Ureter (tissue), 1 donor: ENCODE results near the gene SENP7. TPM values are rescaled to one million over a fixed set of nuclear protein-coding genes. Genes with fewer than 3 reads are reported as not detected.
"Not testable (repeated sequence)": the region's sequence is repeated elsewhere in the genome, so short reads cannot be mapped to it uniquely, and the experiment has no call there.

Experiments
- DNase-seq: peaks from one replicate; pipeline ENCODE4 v3.0.0-alpha.2; 2020; ENCODE audit warnings: low spot score
- total RNA-seq: library from RNA; stranded (reverse); gene quantifications from one replicate; pipeline ENCODE4 v1.2.4, GENCODE V29; 2023
- donor health status: DM: yes; HTN: yes; CAD: no.

SENP7 gene
- total RNA-seq: 39.0 TPM

GRCh38 chr3:101512646-101513418, at the start of gene SENP7:
Gene SENP7, minus strand, starts transcription at chr3:101513212. Its CDS starts 82 bp downstream, at chr3:101513130.
- DNase-seq: peak; percentile 82

GRCh38 chr3:101561630-101562328, 48.8 kb upstream of the SENP7 start, which contains the start of gene TRMT10C:
Gene TRMT10C, plus strand, starts transcription at chr3:101561868. Its CDS starts 2,914 bp downstream, at chr3:101564782.
- DNase-seq: peak; percentile 93

- DNase-seq: no peak
Measured at GRCh38 chr3:101556064-101556463, 43.1 kb upstream of the SENP7 start.

GRCh38 chr3:101553381-101553780, 40.4 kb upstream of the SENP7 start:
- DNase-seq: not testable (repeated sequence)

GRCh38 chr3:101551359-101552081, 38.5 kb upstream of the SENP7 start:
- not testable (repeated sequence) for DNase-seq

GRCh38 chr3:101549473-101549872, 36.5 kb upstream of the SENP7 start:
- DNase-seq: no peak

- no peak for DNase-seq
Measured at GRCh38 chr3:101548527-101549105, 35.6 kb upstream of the SENP7 start.

GRCh38 chr3:101544161-101544850, 31.3 kb upstream of the SENP7 start:
- DNase-seq: no peak

GRCh38 chr3:101542957-101543356, 29.9 kb upstream of the SENP7 start:
- no peak for DNase-seq

GRCh38 chr3:101536955-101537354, 23.9 kb upstream of the SENP7 start:
- not testable (repeated sequence) for DNase-seq

- DNase-seq: no peak
Measured at GRCh38 chr3:101536266-101536665, 23.3 kb upstream of the SENP7 start.

- no peak for DNase-seq
Measured at GRCh38 chr3:101535221-101535620, 22.2 kb upstream of the SENP7 start.

GRCh38 chr3:101533603-101533968, 20.6 kb upstream of the SENP7 start:
- DNase-seq: no peak

GRCh38 chr3:101532783-101533602, 20.0 kb upstream of the SENP7 start:
- DNase-seq: no peak

GRCh38 chr3:101531473-101532086, 18.6 kb upstream of the SENP7 start:
- no peak for DNase-seq

GRCh38 chr3:101530686-101531047, 17.7 kb upstream of the SENP7 start:
- no peak for DNase-seq

- DNase-seq: no peak
Measured at GRCh38 chr3:101529816-101530685, 17.0 kb upstream of the SENP7 start.

GRCh38 chr3:101527906-101528305, 14.9 kb upstream of the SENP7 start:
- no peak for DNase-seq

- DNase-seq: no peak
Measured at GRCh38 chr3:101527441-101527840, 14.4 kb upstream of the SENP7 start.
